BLaER1 (cell line): ENCODE data around the gene ACKR2.

Source experiments
- H3K27ac ChIP-seq: shearing (Covaris generic); formaldehyde crosslinking; 2 replicates; pipeline ENCODE4 v1.8.1; 2022
- H3K27me3 ChIP-seq: shearing (Covaris generic); formaldehyde crosslinking; 2 replicates; pipeline ENCODE4 v1.8.1; 2022
- H3K36me3 ChIP-seq: shearing (Covaris generic); formaldehyde crosslinking; 2 replicates; pipeline ENCODE4 v1.8.1; 2022
- H3K4me1 ChIP-seq: shearing (Covaris generic); formaldehyde crosslinking; 2 replicates; pipeline ENCODE4 v1.8.1; 2022
- H3K4me2 ChIP-seq: shearing (Covaris generic); formaldehyde crosslinking; 2 replicates; pipeline ENCODE4 v1.8.1; 2022
- H3K4me3 ChIP-seq: shearing (Covaris generic); formaldehyde crosslinking; 2 replicates; pipeline ENCODE4 v1.8.1; 2022
- H3K9ac ChIP-seq: shearing (Covaris generic); formaldehyde crosslinking; 2 replicates; pipeline ENCODE4 v1.8.1; 2022
- H3K9me3 ChIP-seq: shearing (Covaris generic); formaldehyde crosslinking; 2 replicates; pipeline ENCODE4 v1.8.1; 2022
- H4K20me1 ChIP-seq: shearing (Covaris generic); formaldehyde crosslinking; 2 replicates; pipeline ENCODE4 v1.8.1; 2022
- Cebpa-rat ChIP-seq: shearing (Covaris generic); IDR thresholded peaks from 2 replicates; pipeline ENCODE4 v1.8.1; 2022

The ACKR2 gene

GRCh38 chr3:42900226-42901072, 91.2 kb downstream of the ACKR2 start:
- no peaks in the 10 kb centered on the region for H4K20me1 ChIP-seq
- no peaks in the 10 kb centered on the region for H3K4me1 ChIP-seq
- TF ChIP-seq Cebpa-rat, result no peak
- H3K36me3 ChIP-seq, result no peaks in the 10 kb centered on the region
- H3K9ac ChIP-seq, result no peak overlapping the region
- peaks cover 20% of the 10 kb centered on the region; the same call in 1 of the 2 replicates for H3K9me3 ChIP-seq
- no peak overlapping the region for H3K4me3 ChIP-seq
- H3K27me3 ChIP-seq, result peaks cover 2% of the 10 kb centered on the region; the same call in 1 of the 2 replicates
- no peak overlapping the region for H3K27ac ChIP-seq
- no peak overlapping the region for H3K4me2 ChIP-seq

GRCh38 chr3:42901073-42901415, 91.8 kb downstream of the ACKR2 start:
- no peaks in the 10 kb centered on the region for H3K36me3 ChIP-seq
- H3K4me3 ChIP-seq, result no peak overlapping the region
- H3K27me3 ChIP-seq, result peaks cover 8% of the 10 kb centered on the region; the same call in 1 of the 2 replicates
- TF ChIP-seq Cebpa-rat, result no peak
- H3K9ac ChIP-seq, result no peak overlapping the region
- no peaks in the 10 kb centered on the region for H4K20me1 ChIP-seq
- peaks cover 26% of the 10 kb centered on the region for H3K9me3 ChIP-seq
- H3K4me2 ChIP-seq, result no peak overlapping the region
- no peaks in the 10 kb centered on the region for H3K4me1 ChIP-seq
- no peak overlapping the region for H3K27ac ChIP-seq

GRCh38 chr3:42902257-42902656, 93.0 kb downstream of the ACKR2 start:
- H3K4me3 ChIP-seq, result no peak overlapping the region
- no peaks in the 10 kb centered on the region for H3K36me3 ChIP-seq

GRCh38 chr3:42904076-42904475, 94.8 kb downstream of the ACKR2 start:
- TF ChIP-seq Cebpa-rat, result no peak
- Histone ChIP-seq H3K9me3 (peaks cover 49% of the 10 kb centered on the region), H3K4me2 (no peak overlapping the region), H3K4me3 (no peak overlapping the region), H3K36me3 (no peaks in the 10 kb centered on the region), H3K9ac (no peak overlapping the region), H4K20me1 (no peaks in the 10 kb centered on the region), H3K4me1 (no peaks in the 10 kb centered on the region), H3K27me3 (peaks cover 22% of the 10 kb centered on the region), H3K27ac (no peak overlapping the region)

More at GRCh38 chr3:42902257-42902656, 93.0 kb downstream of the ACKR2 start:
- TF ChIP-seq Cebpa-rat, result no peak
- Histone ChIP-seq H3K9me3 (peaks cover 38% of the 10 kb centered on the region), H4K20me1 (no peaks in the 10 kb centered on the region), H3K27ac (no peak overlapping the region), H3K4me1 (no peaks in the 10 kb centered on the region), H3K27me3 (peaks cover 20% of the 10 kb centered on the region), H3K4me2 (no peak overlapping the region), H3K9ac (no peak overlapping the region)

GRCh38 chr3:42905740-42906069, 96.5 kb downstream of the ACKR2 start:
- Histone ChIP-seq H3K9me3 (peaks cover 63% of the 10 kb centered on the region), H3K4me2 (no peak overlapping the region), H3K4me3 (no peak overlapping the region), H3K27me3 (peaks cover 22% of the 10 kb centered on the region), H4K20me1 (no peaks in the 10 kb centered on the region), H3K36me3 (no peaks in the 10 kb centered on the region), H3K27ac (no peak overlapping the region), H3K4me1 (no peaks in the 10 kb centered on the region), H3K9ac (no peak overlapping the region)
- no peak for TF ChIP-seq Cebpa-rat

GRCh38 chr3:42906070-42906847, 97.0 kb downstream of the ACKR2 start, which contains the start of gene ZNF662:
Gene ZNF662, plus strand, starts transcription at chr3:42906142. Its CDS starts 1,973 bp downstream, at chr3:42908115.
- peaks cover 68% of the 10 kb centered on the region for H3K9me3 ChIP-seq
- no peak within 1 kb of the TSS for H3K4me2 ChIP-seq
- no peaks in the 10 kb centered on the region for H3K4me1 ChIP-seq
- no peak for TF ChIP-seq Cebpa-rat
- H3K36me3 ChIP-seq, result no peaks in the 10 kb centered on the region
- no peak within 1 kb of the TSS for H3K9ac ChIP-seq
- H3K4me3 ChIP-seq, result no peak within 1 kb of the TSS
- H4K20me1 ChIP-seq, result no peaks in the 10 kb centered on the region
- H3K27me3 ChIP-seq, result peaks cover 22% of the 10 kb centered on the region
- no peak within 1 kb of the TSS for H3K27ac ChIP-seq

GRCh38 chr3:42906848-42907183, 97.6 kb downstream of the ACKR2 start:
- Histone ChIP-seq H3K27ac (no peak overlapping the region), H3K9ac (no peak overlapping the region), H3K27me3 (peaks cover 22% of the 10 kb centered on the region), H3K4me1 (no peaks in the 10 kb centered on the region), H3K4me2 (no peak overlapping the region), H3K9me3 (peaks cover 74% of the 10 kb centered on the region), H4K20me1 (no peaks in the 10 kb centered on the region), H3K4me3 (no peak overlapping the region), H3K36me3 (no peaks in the 10 kb centered on the region)
- no peak for TF ChIP-seq Cebpa-rat

- Histone ChIP-seq H3K4me1 (no peaks in the 10 kb centered on the region), H4K20me1 (no peaks in the 10 kb centered on the region), H3K27me3 (peaks cover 22% of the 10 kb centered on the region), H3K4me3 (no peak overlapping the region), H3K9ac (no peak overlapping the region), H3K27ac (no peak overlapping the region), H3K4me2 (no peak overlapping the region), H3K36me3 (no peaks in the 10 kb centered on the region), H3K9me3 (peaks cover 81% of the 10 kb centered on the region)
- no peak for TF ChIP-seq Cebpa-rat
Observed at GRCh38 chr3:42908675-42909074, 99.4 kb downstream of the ACKR2 start.

- TF ChIP-seq Cebpa-rat, result no peak
- Histone ChIP-seq H4K20me1 (no peaks in the 10 kb centered on the region), H3K27ac (no peak overlapping the region), H3K36me3 (no peaks in the 10 kb centered on the region), H3K27me3 (peaks cover 9% of the 10 kb centered on the region), H3K4me3 (no peak overlapping the region), H3K9me3 (peaks cover 83% of the 10 kb centered on the region), H3K4me1 (no peaks in the 10 kb centered on the region), H3K4me2 (no peak overlapping the region), H3K9ac (no peak overlapping the region)
Observed at GRCh38 chr3:42911551-42911950, 102.3 kb downstream of the ACKR2 start.
